B cell (primary cell): ENCODE measurements around the gene ACER1.

ENCODE experiments used
- EZH2 ChIP-seq: IDR thresholded peaks from 2 replicates; pipeline ENCODE4 v1.6.1; 2012; ENCODE audit warnings: borderline replicate concordance, low read depth, mild to moderate bottlenecking, moderate library complexity, low read length; ENCODE audit not compliant: insufficient read depth, poor library complexity, severe bottlenecking
- TF ChIP-seq, protein P1 (sequence below): fragments of 200-600 bp; IDR thresholded peaks from one replicate; pipeline ENCODE4 v1.8.0; 2022; ENCODE audit warnings: antibody characterized with exemption, mild to moderate bottlenecking

DNA sequence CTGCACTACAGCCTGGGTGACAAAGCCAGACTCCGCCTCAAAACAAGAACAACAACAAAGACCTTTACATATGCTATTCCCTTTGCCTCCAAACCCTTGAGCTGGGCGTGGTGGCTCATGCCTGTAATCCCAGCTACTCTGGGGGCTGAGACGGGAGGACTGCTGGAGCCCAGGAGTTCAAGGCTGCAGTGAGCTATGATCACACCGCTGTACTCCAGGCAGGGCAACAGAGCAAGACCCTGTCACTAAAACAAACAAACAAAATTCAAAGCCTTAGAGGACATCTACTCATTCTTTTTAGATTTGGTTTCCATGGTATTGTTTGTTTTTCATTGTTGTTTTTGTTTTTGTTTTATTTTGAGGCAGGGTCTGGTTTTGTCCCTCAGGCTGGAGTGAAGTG, 7.8 kb downstream of the ACER1 start:
- TF ChIP-seq, protein P1, sequence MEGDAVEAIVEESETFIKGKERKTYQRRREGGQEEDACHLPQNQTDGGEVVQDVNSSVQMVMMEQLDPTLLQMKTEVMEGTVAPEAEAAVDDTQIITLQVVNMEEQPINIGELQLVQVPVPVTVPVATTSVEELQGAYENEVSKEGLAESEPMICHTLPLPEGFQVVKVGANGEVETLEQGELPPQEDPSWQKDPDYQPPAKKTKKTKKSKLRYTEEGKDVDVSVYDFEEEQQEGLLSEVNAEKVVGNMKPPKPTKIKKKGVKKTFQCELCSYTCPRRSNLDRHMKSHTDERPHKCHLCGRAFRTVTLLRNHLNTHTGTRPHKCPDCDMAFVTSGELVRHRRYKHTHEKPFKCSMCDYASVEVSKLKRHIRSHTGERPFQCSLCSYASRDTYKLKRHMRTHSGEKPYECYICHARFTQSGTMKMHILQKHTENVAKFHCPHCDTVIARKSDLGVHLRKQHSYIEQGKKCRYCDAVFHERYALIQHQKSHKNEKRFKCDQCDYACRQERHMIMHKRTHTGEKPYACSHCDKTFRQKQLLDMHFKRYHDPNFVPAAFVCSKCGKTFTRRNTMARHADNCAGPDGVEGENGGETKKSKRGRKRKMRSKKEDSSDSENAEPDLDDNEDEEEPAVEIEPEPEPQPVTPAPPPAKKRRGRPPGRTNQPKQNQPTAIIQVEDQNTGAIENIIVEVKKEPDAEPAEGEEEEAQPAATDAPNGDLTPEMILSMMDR = no peak
- TF ChIP-seq EZH2 = no peak
